A673 (cell line): ENCODE results near the gene EIF3K. TPM values are rescaled to one million over a fixed set of nuclear protein-coding genes. Genes with fewer than 3 reads are reported as not detected.

Experiments used
- BruUV-seq: library from RNA; stranded (reverse); fragments of 400-500 nt; replicated peaks from 2 replicates; lab custom pipeline; 2021; lab: Mats Ljungman, UMichigan
- CTCF ChIA-PET: fragments of 300-600 bp; sonication (Branson Sonifier 250); formaldehyde crosslinking; loops from one replicate; lab custom pipeline; 2022; ENCODE audit warnings: antibody characterized with exemption; lab: Charles Lee
- POLR2A ChIA-PET: fragments of 300-600 bp; sonication (Branson Sonifier 250); formaldehyde crosslinking; loops from one replicate; lab custom pipeline; 2022; ENCODE audit warnings: antibody characterized with exemption; ENCODE audit not compliant: low non-redundant PET; lab: Charles Lee
- DNase-seq: peaks from one replicate; pipeline ENCODE4 v3.0.0-alpha.2; 2015; ENCODE audit warnings: low spot score
- H3K27ac ChIP-seq: fragments of 200-600 bp; sonication (generic); 2 replicates; pipeline ENCODE4 v1.5.1; 2016; ENCODE audit warnings: mixed run types, low read depth, mild to moderate bottlenecking, mixed read lengths, antibody characterized with exemption, low read length; ENCODE audit not compliant: poor library complexity, severe bottlenecking
- H3K27me3 ChIP-seq: fragments of 200-600 bp; sonication (generic); replicated peaks from 2 replicates; pipeline ENCODE4 v1.6.1; 2017; ENCODE audit warnings: mixed run types, low read depth, mild to moderate bottlenecking, mixed read lengths, antibody characterized with exemption, low read length; ENCODE audit not compliant: insufficient read depth, poor library complexity
- H3K36me3 ChIP-seq: fragments of 200-600 bp; sonication (generic); 2 replicates; pipeline ENCODE4 v1.6.1; 2016; ENCODE audit warnings: mixed run types, mild to moderate bottlenecking, mixed read lengths, antibody characterized with exemption, low read length; ENCODE audit not compliant: insufficient read depth, poor library complexity, severe bottlenecking
- H3K4me1 ChIP-seq: fragments of 200-600 bp; sonication (generic); 2 replicates; pipeline ENCODE4 v1.6.1; 2017; ENCODE audit warnings: mixed run types, mild to moderate bottlenecking, mixed read lengths, antibody characterized with exemption, low read length; ENCODE audit not compliant: insufficient read depth, poor library complexity, severe bottlenecking
- H3K4me3 ChIP-seq: fragments of 200-600 bp; sonication (generic); 2 replicates; pipeline ENCODE4 v1.5.1; 2016; ENCODE audit warnings: low read depth, mixed run types, mild to moderate bottlenecking, mixed read lengths, low read length; ENCODE audit not compliant: poor library complexity, severe bottlenecking
- H3K9me3 ChIP-seq: fragments of 200-600 bp; sonication (generic); 2 replicates; pipeline ENCODE4 v1.6.1; 2016; ENCODE audit warnings: mixed run types, low read depth, mild to moderate bottlenecking, mixed read lengths, antibody characterized with exemption, low read length; ENCODE audit not compliant: poor library complexity, severe bottlenecking
- EZH2 ChIP-seq: fragments of 200-600 bp; sonication (generic); IDR thresholded peaks from 2 replicates; pipeline ENCODE4 v1.6.1; 2017; ENCODE audit warnings: borderline replicate concordance, low read depth, mild to moderate bottlenecking, mixed read lengths, antibody characterized with exemption, low read length; ENCODE audit not compliant: poor library complexity, severe bottlenecking
- intact Hi-C: fragments of 100-400 bp; cut with micrococcal nuclease; formaldehyde crosslinking; loops from one replicate; pipeline ENCODE4 v1.10.0; 2022; ENCODE audit not compliant: unreplicated experiment
- total RNA-seq: library from RNA; stranded (reverse); gene quantifications from 2 replicates; pipeline ENCODE4 v1.2.3, GENCODE V29; 2021
- TF ChIP-seq, protein P1 (sequence below): fragments of 300-800, 200-600 bp; sonication (generic); conservative IDR thresholded peaks from 2 replicates; pipeline ENCODE4 v1.5.1; 2017; ENCODE audit warnings: low read depth, mild to moderate bottlenecking, antibody characterized with exemption, low read length, moderate library complexity, mixed read lengths

The EIF3K gene
- total RNA-seq, 1 experiment from 2014 or later = 316 TPM

DNA sequence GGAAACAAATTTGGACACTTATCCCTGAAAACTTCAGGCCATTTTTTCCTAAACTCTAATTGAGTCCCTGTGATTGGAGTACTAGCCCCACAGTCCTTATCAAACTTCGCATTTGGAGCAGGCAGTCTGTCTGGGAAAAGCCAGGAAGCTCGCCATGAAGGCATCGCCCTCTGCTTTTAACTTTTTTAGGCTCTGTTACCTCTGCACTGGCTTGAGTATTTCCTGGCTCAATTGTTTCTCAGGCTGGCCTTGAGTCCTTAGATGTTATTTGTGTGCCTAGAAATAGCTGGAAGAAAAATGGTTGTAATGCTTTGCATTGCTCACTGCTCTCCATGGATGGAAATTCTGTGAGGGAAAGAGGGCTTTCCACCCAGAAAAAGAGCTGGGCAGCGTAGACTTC, 52.7 kb downstream of the EIF3K start:
- Histone ChIP-seq H3K4me3 (no peak overlapping the region), H3K27ac (no peak overlapping the region), H3K4me1 (peaks cover 29% of the 10 kb centered on the region), H3K9me3 (no peaks in the 10 kb centered on the region), H3K36me3 (no peaks in the 10 kb centered on the region), H3K27me3 (no peaks in the 10 kb centered on the region)
- TF ChIP-seq EZH2 = no peak
- TF ChIP-seq, protein P1, sequence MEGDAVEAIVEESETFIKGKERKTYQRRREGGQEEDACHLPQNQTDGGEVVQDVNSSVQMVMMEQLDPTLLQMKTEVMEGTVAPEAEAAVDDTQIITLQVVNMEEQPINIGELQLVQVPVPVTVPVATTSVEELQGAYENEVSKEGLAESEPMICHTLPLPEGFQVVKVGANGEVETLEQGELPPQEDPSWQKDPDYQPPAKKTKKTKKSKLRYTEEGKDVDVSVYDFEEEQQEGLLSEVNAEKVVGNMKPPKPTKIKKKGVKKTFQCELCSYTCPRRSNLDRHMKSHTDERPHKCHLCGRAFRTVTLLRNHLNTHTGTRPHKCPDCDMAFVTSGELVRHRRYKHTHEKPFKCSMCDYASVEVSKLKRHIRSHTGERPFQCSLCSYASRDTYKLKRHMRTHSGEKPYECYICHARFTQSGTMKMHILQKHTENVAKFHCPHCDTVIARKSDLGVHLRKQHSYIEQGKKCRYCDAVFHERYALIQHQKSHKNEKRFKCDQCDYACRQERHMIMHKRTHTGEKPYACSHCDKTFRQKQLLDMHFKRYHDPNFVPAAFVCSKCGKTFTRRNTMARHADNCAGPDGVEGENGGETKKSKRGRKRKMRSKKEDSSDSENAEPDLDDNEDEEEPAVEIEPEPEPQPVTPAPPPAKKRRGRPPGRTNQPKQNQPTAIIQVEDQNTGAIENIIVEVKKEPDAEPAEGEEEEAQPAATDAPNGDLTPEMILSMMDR = no peak
- DNase-seq = no peak
- POLR2A ChIA-PET = no interaction called here
- BruUV-seq = no TSS peak
- intact Hi-C loops = no loop called here
- CTCF ChIA-PET = no interaction called here

DNA sequence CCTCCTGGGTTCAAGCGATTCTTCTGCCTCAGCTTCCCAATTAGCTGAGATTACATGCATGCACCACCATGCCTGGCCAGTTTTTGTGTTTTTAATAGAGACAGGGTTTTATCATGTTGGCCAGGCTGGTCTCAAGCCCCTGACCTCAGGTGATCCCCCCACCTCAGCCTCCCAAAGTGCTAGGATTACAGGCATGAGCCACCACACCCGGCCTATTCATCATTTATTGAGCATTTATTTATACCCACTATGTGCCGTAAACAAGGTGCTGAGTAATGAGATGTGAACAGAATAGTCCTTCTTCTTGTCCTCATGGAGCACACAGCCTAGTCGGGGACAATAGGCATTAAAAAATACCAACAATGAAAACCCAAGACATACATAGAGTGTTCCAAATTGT, 54.0 kb downstream of the EIF3K start:
- Histone ChIP-seq H3K9me3 (no peaks in the 10 kb centered on the region), H3K36me3 (no peaks in the 10 kb centered on the region), H3K27ac (no peak overlapping the region), H3K27me3 (no peaks in the 10 kb centered on the region), H3K4me3 (no peak overlapping the region), H3K4me1 (peaks cover 15% of the 10 kb centered on the region)
- intact Hi-C loops = no loop called here
- no peak for DNase-seq
- BruUV-seq = no TSS peak
- POLR2A ChIA-PET = no interaction called here
- CTCF ChIA-PET = no interaction called here
- no peak for TF ChIP-seq EZH2
- TF ChIP-seq, protein P1 = no peak

DNA sequence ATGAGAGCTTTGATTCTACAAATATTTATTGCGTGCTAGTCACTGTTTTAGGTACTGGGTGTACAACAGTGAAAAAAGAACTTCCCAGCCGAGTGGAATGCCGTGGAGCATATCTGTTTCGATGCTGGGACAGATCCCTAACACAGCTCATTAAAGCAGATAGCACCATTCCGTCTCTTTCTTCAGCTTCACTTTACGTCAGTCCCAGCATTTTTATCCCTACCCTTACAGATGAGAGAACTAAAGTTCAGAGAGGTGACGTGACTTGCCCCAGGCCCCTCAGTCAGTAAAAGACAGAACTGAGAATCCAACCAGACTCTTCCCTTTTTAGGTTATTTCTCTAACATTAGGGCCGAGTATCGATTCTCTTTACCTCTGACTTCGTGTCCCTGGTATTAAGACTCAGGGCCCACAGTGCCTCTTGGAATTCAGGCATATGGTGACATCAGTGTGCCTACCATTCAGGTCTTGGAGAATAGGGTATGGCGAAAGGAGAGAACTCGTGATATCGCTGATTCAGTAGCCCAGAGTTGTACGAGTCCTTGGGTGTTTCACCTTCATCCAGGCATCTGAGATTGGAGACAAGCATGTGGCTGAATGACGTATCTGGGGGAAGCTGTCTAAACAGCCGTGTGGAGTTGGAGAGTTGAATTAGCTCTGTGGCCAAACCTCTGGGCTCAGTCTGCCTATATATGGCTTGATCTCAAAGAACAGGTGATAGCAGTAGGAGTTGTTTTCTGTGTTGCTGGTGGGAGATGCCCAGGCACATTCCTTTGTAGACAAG, 55.6 kb downstream of the EIF3K start:
- intact Hi-C loops = no loop called here
- BruUV-seq = no TSS peak
- Histone ChIP-seq H3K4me3 (no peak overlapping the region), H3K27me3 (no peaks in the 10 kb centered on the region), H3K4me1 (peaks cover 7% of the 10 kb centered on the region), H3K9me3 (no peaks in the 10 kb centered on the region), H3K27ac (peak overlapping the region; percentile 2), H3K36me3 (no peaks in the 10 kb centered on the region)
- ChIA-PET CTCF (interaction anchor here (0.5 kb wide), 1 partner anchor 37 kb away, joined by 3 read pairs; no protein-coding TSS in a partner anchor), POLR2A (no interaction called here)
- no peak for DNase-seq
- TF ChIP-seq, protein P1 = no peak
- TF ChIP-seq EZH2 = no peak
